ENCODE results near the gene NFYB.

NFYB gene

DNA sequence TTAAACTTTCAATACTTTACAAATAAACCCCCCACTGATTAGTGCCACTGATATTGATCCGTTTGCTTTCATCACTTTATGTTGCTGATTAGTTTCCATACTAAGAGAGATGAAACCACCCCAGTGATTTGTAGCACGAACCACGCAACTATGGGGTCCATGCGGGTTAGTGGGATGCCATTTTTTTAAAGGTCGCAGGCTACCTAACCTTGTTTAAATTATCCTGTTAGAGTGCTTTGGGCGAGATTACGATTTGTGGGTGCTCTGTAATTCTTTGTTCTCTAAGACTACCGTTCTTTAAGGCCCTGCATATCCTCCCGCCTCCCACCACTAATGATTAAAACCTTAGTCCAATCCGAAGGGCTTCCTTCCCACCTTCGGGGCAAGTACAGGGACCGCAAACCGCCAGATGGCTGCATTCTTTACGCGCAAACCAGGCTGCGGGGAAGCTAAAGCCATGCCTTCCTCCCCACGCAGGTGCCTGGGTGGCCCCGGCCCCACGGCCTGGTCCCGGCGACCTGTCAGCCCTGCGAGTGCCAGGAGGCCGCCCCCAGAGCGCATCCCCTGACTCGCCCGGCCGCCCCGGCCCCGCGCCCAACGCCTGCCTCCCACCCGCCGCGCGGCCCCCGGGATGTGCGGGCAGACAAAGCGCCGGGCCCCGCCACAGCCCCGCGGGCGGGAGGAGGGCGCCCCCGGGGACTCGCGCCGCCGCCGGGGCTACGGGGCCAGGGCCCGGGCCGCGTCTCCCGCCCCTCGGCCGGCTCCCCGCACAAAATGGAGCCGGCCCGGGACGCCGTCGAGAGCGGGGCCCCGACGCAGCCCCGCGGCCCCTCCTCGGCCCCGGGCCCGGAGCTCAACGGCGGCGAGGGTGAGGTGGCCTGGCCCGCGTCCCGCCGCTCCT, 759 bp downstream of the NFYB start:
- Histone ChIP-seq H3K79me2 (ENCODE audit: control insufficient read depth, insufficient read depth, low read length, unreplicated experiment) (peaks cover 42% of the 10 kb centered on the region), H2AFZ (ENCODE audit: low read length, unreplicated experiment) (peak overlapping the region; percentile 81), H3K4me3 (ENCODE audit: low read depth, low read length) (peak overlapping the region; percentile 97), H3K4me1 (ENCODE audit: control insufficient read depth, insufficient read depth, low read length, unreplicated experiment) (peaks cover 36% of the 10 kb centered on the region), H3K27me3 (ENCODE audit: insufficient read depth, low read length) (no peaks in the 10 kb centered on the region), H3K27ac (ENCODE audit: low read depth, low read length) (peak overlapping the region; percentile 25), H3K36me3 (ENCODE audit: insufficient read depth, low read length) (peaks cover 15% of the 10 kb centered on the region)

DNA sequence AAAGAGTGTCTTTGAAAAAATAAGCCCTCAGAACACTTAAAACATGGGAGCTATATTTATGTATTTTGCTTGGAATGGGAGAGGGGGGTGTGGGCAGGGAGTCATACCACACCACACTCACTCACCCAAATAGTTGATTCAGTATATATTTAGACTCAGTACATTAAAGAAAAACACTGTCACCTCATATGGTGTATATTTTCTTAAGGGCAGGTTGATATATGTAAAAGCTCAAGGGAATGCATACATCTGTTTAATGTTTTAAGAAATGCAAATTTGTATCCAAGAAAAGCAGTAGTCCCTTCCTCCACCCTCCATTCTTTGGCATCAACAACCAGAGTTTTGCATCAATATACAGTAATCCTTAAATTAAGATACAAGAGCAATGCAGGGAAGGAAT, 1.4 kb downstream of the NFYB start:
- H3K4me1 ChIP-seq (ENCODE audit: control insufficient read depth, insufficient read depth, low read length, unreplicated experiment) = peaks cover 37% of the 10 kb centered on the region
- no peaks in the 10 kb centered on the region for H3K27me3 ChIP-seq (ENCODE audit: insufficient read depth, low read length)
- H3K4me3 ChIP-seq (ENCODE audit: low read depth, low read length) = peak overlapping the region; percentile 97
- no peak overlapping the region for H2AFZ ChIP-seq (ENCODE audit: low read length, unreplicated experiment)
- H3K79me2 ChIP-seq (ENCODE audit: control insufficient read depth, insufficient read depth, low read length, unreplicated experiment) = peaks cover 47% of the 10 kb centered on the region
- peak overlapping the region; percentile 25; the same call in 1 of the 2 replicates for H3K27ac ChIP-seq (ENCODE audit: low read depth, low read length)
- H3K36me3 ChIP-seq (ENCODE audit: insufficient read depth, low read length) = peaks cover 16% of the 10 kb centered on the region

DNA sequence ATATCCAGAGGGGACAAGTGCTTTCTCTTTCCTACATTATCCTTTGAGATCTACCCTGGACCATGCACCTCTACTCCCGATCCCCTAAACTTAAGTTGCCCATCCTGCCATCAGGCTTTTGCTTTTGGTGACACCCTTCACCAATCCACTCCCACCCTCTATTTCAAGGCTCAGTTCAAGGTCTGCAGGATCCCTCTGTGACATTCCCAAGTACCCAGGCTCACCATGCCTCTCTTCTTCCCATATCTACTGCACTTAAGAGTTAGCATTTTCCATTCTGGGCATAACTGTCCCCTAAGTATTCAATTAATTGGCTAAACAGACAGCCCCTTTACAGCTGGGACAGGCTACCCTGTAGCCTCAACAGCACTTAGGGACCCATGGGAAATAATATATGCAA, 3.1 kb downstream of the NFYB start:
- Histone ChIP-seq H2AFZ (ENCODE audit: low read length, unreplicated experiment) (no peak overlapping the region), H3K79me2 (ENCODE audit: control insufficient read depth, insufficient read depth, low read length, unreplicated experiment) (peaks cover 50% of the 10 kb centered on the region)

DNA sequence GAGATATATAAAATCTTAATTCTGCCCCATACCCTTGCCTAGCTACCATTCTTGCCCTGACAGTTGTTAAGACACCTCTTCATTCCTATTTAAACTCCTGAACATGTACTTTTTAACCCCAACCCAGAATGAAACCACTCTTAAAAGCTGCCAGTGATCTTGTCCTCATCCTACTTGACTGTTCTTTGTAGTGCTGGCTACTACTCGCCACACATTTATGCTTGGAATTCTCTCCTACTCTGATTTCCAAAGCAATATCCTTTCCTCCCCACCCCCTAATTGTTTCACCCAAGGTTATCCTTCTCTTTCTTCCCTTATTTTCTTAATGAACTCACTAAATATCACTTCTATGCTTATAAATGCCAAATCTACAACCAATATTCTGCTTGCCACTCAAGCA, 4.1 kb downstream of the NFYB start:
- peaks cover 53% of the 10 kb centered on the region for H3K79me2 ChIP-seq (ENCODE audit: control insufficient read depth, insufficient read depth, low read length, unreplicated experiment)

More for the DNA sequence above, 3.1 kb downstream of the NFYB start:
- H3K36me3 ChIP-seq (ENCODE audit: insufficient read depth, low read length) = peaks cover 20% of the 10 kb centered on the region
- H3K27me3 ChIP-seq (ENCODE audit: insufficient read depth, low read length) = no peaks in the 10 kb centered on the region
- no peak overlapping the region for H3K27ac ChIP-seq (ENCODE audit: low read depth, low read length)
- no peak overlapping the region for H3K4me3 ChIP-seq (ENCODE audit: low read depth, low read length)
- peaks cover 43% of the 10 kb centered on the region for H3K4me1 ChIP-seq (ENCODE audit: control insufficient read depth, insufficient read depth, low read length, unreplicated experiment)

DNA sequence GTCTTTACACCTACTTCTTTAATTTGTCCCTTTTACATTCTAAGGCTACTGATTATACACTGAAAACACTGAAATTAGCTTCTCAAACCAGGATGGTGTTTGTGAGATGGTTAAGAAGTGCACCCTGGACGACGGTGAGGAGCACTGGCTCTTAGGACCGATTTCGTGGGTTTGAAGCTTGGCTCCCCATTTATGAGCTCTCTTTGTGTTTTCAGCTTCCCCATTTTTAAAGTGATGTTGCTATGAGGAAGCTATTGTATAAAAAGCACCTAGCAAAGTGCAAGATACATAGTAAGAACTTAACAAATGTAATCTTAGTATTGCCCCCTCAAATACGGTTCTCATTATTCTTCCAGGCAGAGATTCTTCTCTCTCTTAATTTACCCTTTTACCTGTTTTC, 4.7 kb downstream of the NFYB start:
- peaks cover 20% of the 10 kb centered on the region for H3K36me3 ChIP-seq (ENCODE audit: insufficient read depth, low read length)
- H3K27ac ChIP-seq (ENCODE audit: low read depth, low read length) = no peak overlapping the region

More for the DNA sequence above, 4.1 kb downstream of the NFYB start:
- peaks cover 42% of the 10 kb centered on the region for H3K4me1 ChIP-seq (ENCODE audit: control insufficient read depth, insufficient read depth, low read length, unreplicated experiment)
- no peak overlapping the region for H3K4me3 ChIP-seq (ENCODE audit: low read depth, low read length)
- H3K36me3 ChIP-seq (ENCODE audit: insufficient read depth, low read length) = peaks cover 20% of the 10 kb centered on the region
- no peaks in the 10 kb centered on the region for H3K27me3 ChIP-seq (ENCODE audit: insufficient read depth, low read length)
- no peak overlapping the region for H2AFZ ChIP-seq (ENCODE audit: low read length, unreplicated experiment)
- no peak overlapping the region for H3K27ac ChIP-seq (ENCODE audit: low read depth, low read length)

DNA sequence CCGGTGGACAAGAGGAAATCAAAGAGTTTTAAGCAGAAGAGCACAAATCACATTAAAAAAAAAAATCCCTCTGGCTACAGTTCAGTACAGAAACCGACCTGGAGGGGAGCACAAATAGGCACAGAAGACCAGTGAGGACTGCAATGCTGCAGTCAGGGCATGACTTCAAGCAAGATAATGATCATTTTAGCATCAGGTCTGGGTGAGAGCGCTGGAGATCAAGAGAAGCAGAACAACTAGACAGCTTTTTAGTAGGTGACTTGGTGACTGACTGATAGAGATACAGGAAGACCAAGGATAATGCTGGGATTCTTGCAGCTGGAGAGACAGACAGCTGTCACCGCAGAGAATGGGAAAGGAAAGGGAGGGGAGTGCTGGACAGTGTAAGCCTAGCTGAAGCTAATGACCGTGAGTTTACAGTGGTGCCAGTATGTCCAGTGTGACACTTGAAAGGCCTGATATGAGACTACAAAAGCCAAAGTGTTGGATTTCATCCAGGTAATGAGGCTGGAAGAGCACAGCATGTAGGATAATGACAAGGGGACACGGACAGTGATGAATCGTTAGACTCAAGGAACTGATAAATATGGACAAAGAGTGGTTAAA, 5.6 kb downstream of the NFYB start:
- Histone ChIP-seq H3K4me1 (ENCODE audit: control insufficient read depth, insufficient read depth, low read length, unreplicated experiment) (peaks cover 39% of the 10 kb centered on the region), H3K4me3 (ENCODE audit: low read depth, low read length) (no peak overlapping the region), H3K36me3 (ENCODE audit: insufficient read depth, low read length) (peaks cover 23% of the 10 kb centered on the region), H2AFZ (ENCODE audit: low read length, unreplicated experiment) (no peak overlapping the region), H3K27ac (ENCODE audit: low read depth, low read length) (no peak overlapping the region), H3K27me3 (ENCODE audit: insufficient read depth, low read length) (no peaks in the 10 kb centered on the region), H3K79me2 (ENCODE audit: control insufficient read depth, insufficient read depth, low read length, unreplicated experiment) (peaks cover 52% of the 10 kb centered on the region)

More for the DNA sequence above, 4.7 kb downstream of the NFYB start:
- no peak overlapping the region for H2AFZ ChIP-seq (ENCODE audit: low read length, unreplicated experiment)
- peaks cover 53% of the 10 kb centered on the region for H3K79me2 ChIP-seq (ENCODE audit: control insufficient read depth, insufficient read depth, low read length, unreplicated experiment)
- no peak overlapping the region for H3K4me3 ChIP-seq (ENCODE audit: low read depth, low read length)
- peaks cover 39% of the 10 kb centered on the region for H3K4me1 ChIP-seq (ENCODE audit: control insufficient read depth, insufficient read depth, low read length, unreplicated experiment)
- H3K27me3 ChIP-seq (ENCODE audit: insufficient read depth, low read length) = no peaks in the 10 kb centered on the region

DNA sequence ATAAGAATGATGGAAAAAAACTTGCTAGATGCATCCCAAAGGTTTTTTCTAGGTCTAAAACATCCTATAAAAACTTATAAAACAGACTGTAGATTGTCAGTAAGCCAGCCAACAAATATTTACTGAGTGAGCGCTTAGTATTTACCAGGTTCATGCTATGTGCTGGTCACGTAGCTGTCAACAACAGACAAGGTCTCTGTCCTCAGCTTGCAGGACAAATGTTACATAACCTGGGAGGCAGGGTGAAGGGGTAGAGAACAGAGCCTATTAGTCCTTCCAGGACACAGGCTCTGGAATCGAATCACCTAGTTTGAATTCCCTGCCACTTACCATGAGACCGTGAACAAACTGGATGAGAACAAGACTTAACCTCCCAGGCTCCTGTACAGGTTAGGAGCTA, 6.4 kb downstream of the NFYB start:
- Histone ChIP-seq H2AFZ (ENCODE audit: low read length, unreplicated experiment) (no peak overlapping the region), H3K79me2 (ENCODE audit: control insufficient read depth, insufficient read depth, low read length, unreplicated experiment) (peaks cover 44% of the 10 kb centered on the region), H3K36me3 (ENCODE audit: insufficient read depth, low read length) (peaks cover 27% of the 10 kb centered on the region)

DNA sequence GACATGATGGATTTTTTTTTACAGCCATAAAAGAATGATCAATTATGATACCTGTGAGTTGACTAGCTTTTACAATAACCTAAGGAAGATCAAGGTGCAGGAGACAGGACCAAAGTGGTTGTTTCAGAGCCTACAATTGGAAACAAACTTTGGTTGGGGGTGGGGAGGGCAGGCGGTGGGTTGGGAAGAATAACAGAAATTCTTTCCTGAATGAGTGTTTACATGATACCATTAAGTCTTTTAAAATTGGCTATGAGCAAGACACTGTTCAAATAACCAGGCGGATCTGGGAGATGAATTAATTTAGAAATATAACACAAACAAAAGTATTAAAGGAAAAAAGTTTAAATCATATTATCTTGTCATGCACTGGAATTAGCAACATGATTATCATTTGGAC, 7.2 kb downstream of the NFYB start:
- Histone ChIP-seq H3K27me3 (ENCODE audit: insufficient read depth, low read length) (no peaks in the 10 kb centered on the region), H2AFZ (ENCODE audit: low read length, unreplicated experiment) (no peak overlapping the region), H3K79me2 (ENCODE audit: control insufficient read depth, insufficient read depth, low read length, unreplicated experiment) (peaks cover 36% of the 10 kb centered on the region), H3K4me1 (ENCODE audit: control insufficient read depth, insufficient read depth, low read length, unreplicated experiment) (peaks cover 35% of the 10 kb centered on the region), H3K36me3 (ENCODE audit: insufficient read depth, low read length) (peaks cover 30% of the 10 kb centered on the region), H3K27ac (ENCODE audit: low read depth, low read length) (no peak overlapping the region), H3K4me3 (ENCODE audit: low read depth, low read length) (no peak overlapping the region)

More for the DNA sequence above, 6.4 kb downstream of the NFYB start:
- Histone ChIP-seq H3K4me1 (ENCODE audit: control insufficient read depth, insufficient read depth, low read length, unreplicated experiment) (peaks cover 39% of the 10 kb centered on the region), H3K4me3 (ENCODE audit: low read depth, low read length) (no peak overlapping the region), H3K27ac (ENCODE audit: low read depth, low read length) (no peak overlapping the region), H3K27me3 (ENCODE audit: insufficient read depth, low read length) (no peaks in the 10 kb centered on the region)

DNA sequence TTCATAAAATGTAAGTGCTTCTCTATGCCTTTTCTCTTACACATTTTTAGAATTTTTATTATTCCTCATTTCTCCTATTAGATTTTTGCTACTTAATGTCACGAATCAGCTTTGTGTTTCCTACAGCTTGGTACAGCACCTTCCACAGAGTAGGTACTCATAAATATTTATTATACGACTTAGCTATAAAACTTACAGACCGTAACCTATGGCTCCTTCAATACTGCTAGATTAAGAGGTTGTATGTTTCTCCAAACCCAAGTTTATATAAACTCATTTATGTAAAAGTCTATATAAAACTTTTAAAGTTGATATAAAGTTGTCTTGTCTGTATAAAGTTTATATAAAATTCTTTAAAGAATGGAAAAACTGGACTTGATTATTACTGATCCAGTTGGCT, 11.5 kb downstream of the NFYB start:
- Histone ChIP-seq H3K4me3 (ENCODE audit: low read depth, low read length) (no peak overlapping the region), H3K4me1 (ENCODE audit: control insufficient read depth, insufficient read depth, low read length, unreplicated experiment) (peaks cover 12% of the 10 kb centered on the region), H3K36me3 (ENCODE audit: insufficient read depth, low read length) (peaks cover 18% of the 10 kb centered on the region), H3K27me3 (ENCODE audit: insufficient read depth, low read length) (no peaks in the 10 kb centered on the region), H3K79me2 (ENCODE audit: control insufficient read depth, insufficient read depth, low read length, unreplicated experiment) (peaks cover 6% of the 10 kb centered on the region), H2AFZ (ENCODE audit: low read length, unreplicated experiment) (no peak overlapping the region), H3K27ac (ENCODE audit: low read depth, low read length) (no peak overlapping the region)

DNA sequence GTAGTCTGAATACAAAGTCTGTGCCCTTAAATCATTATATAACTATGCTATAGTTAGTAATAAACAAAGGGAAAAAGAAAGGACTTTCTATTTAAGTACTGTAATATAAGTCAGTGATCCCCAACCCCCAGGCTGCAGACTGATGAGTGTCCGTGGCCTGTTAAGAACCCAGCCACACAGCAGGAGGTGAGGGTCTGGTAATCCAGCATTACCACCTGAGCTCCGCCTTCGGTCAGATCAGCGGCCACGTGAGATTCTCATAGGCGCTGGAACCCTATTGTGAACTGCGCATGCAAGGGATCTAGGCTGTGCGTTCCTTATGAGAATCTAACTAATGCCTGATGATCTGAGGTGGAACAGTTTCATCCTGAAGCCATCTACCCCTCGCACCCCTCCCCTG, 15.7 kb downstream of the NFYB start:
- Histone ChIP-seq H2AFZ (ENCODE audit: low read length, unreplicated experiment) (no peak overlapping the region), H3K27ac (ENCODE audit: low read depth, low read length) (no peak overlapping the region), H3K36me3 (ENCODE audit: insufficient read depth, low read length) (peaks cover 30% of the 10 kb centered on the region), H3K27me3 (ENCODE audit: insufficient read depth, low read length) (no peaks in the 10 kb centered on the region), H3K4me1 (ENCODE audit: control insufficient read depth, insufficient read depth, low read length, unreplicated experiment) (peaks cover 11% of the 10 kb centered on the region), H3K4me3 (ENCODE audit: low read depth, low read length) (no peak overlapping the region), H3K79me2 (ENCODE audit: control insufficient read depth, insufficient read depth, low read length, unreplicated experiment) (no peaks in the 10 kb centered on the region)

DNA sequence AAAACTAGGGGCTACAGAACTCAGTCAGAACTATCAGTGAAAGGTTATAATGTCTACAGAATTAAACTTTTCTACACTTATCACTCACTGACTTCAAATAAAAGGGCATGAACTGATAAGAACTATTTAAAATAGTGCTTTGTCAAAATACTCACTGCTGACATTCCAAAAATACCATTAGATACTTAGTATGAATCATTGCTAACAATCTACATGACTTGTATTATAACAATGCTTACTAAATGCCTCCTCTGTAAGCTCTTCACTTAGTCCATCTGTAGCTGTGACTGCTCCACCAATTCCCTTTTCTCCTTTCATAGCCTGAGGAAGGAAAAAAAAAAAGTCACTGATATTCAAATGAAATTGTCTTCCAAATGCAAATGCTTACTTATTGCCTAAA, 17.0 kb downstream of the NFYB start:
- Histone ChIP-seq H3K4me1 (ENCODE audit: control insufficient read depth, insufficient read depth, low read length, unreplicated experiment) (peaks cover 11% of the 10 kb centered on the region), H3K79me2 (ENCODE audit: control insufficient read depth, insufficient read depth, low read length, unreplicated experiment) (no peaks in the 10 kb centered on the region), H3K27ac (ENCODE audit: low read depth, low read length) (peak overlapping the region; percentile 51), H3K36me3 (ENCODE audit: insufficient read depth, low read length) (peaks cover 26% of the 10 kb centered on the region), H3K4me3 (ENCODE audit: low read depth, low read length) (no peak overlapping the region), H3K27me3 (ENCODE audit: insufficient read depth, low read length) (no peaks in the 10 kb centered on the region), H2AFZ (ENCODE audit: low read length, unreplicated experiment) (no peak overlapping the region)

Measured in ACC112 (cell line).